Measurements from ENCODE around the gene NPS.

Gene NPS

DNA sequence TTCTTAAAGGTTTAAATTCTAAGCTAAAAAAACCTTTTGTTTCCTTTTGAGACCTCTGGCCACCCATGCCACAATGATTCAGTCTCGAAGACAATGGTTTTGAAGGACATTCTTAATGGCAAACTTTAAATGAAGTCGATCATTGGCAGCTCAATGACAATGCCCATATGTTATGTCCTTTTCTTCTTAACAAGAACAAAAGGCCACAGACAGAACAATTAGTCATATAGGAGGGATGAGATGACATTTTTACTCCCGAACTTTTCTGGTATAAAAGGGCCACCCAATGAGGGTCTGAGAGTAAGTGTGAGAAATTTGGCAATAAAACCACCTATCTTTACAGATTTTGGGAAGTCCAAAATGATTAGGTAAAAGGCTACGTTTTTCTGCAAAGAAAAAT lies at the start of gene NPS:
Gene NPS, plus strand, starts transcription at position 301 of the 400 bp plus-strand sequence. Its CDS starts 60 bp downstream, at position 361.
- no peak for DNase-seq

DNA sequence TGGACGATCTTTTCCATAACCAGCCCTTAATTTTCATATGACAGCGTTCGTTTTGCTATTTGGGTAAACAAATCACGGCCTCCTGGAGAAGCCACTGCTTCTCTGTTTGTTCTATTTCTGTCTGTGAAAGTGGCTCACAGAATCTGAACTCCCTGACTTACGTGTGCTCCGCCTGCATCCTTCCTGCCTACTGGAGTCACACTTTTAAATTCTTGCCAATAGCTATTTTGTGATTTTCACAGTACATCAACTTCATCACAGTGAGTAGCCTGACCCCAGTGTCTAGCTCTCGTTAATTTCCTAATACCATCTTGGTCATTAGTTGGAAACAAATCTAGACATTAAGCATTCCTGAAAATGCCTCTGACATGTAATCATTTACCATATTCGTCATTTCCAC lies 49.0 kb upstream of the NPS start:
- no peak for DNase-seq

GRCh38 chr10:127506094-127506493 lies 43.0 kb upstream of the NPS start:
- DNase-seq, result no peak

GRCh38 chr10:127522298-127522697 lies 26.8 kb upstream of the NPS start:
- no peak for DNase-seq

DNA sequence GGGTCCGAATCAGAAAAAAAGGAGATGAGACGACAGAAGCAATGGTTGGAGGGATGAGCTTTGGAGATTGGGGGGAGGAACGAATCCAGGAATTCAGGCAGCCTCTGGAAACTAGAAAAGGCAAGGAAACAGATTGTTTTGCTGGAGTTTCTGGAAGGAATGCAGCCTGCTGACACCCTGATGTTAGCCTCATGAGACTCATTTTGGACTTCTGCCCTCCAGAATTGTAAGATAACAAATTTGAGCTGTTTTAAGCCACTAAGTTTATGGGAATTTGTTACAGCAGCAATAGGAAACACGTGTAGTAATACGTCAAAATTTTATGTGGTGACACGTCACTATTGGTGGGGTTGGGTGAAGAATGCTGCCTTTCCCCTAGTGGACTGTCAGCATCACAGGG lies 25.6 kb upstream of the NPS start:
- DNase-seq, result no peak

- no peak for DNase-seq
Observed at GRCh38 chr10:127524229-127524628, 24.9 kb upstream of the NPS start.

GRCh38 chr10:127524908-127525665 lies 24.0 kb upstream of the NPS start:
- DNase-seq, result no peak

- DNase-seq, result no peak
Observed at GRCh38 chr10:127525686-127526085, 23.4 kb upstream of the NPS start.

DNA sequence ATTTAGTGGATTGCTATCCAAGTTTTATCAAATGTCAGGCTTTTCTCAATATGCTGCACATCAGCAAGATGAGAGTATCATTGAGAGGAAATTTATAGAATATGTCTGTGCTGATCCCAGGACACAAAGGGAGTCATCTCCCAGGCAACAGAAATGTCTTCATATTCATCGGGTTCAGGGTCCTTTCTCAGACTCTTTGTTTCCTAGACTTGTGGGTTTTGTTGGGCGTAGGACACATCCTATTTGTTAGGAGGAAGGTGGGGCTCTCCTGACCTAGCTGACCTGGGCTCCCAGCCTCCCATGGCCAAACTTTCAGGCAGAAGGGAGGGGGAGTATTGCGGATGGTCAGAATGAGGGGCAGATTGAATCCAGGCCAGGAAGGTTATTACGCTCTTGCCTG lies 22.9 kb upstream of the NPS start:
- no peak for DNase-seq

DNA sequence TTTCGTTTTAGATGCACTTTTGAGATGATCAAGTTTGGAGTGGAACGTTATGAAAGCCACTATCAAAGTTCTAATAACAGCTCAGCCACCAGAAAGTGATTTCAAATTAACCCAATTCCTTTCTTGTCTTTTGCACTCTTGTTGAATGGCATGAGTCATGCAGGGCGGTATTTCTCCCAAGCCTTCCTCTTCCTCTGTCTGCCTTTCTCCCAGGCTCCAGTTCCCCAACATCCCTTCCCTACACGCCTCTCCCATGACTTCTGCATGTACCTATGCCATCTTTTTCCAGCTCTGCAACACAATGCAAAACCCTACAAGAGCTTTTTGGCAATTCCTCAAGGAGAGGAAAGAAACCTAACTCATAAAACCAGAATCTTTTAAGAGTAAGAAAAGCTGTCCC lies 21.8 kb upstream of the NPS start:
- DNase-seq, result no peak

DNA sequence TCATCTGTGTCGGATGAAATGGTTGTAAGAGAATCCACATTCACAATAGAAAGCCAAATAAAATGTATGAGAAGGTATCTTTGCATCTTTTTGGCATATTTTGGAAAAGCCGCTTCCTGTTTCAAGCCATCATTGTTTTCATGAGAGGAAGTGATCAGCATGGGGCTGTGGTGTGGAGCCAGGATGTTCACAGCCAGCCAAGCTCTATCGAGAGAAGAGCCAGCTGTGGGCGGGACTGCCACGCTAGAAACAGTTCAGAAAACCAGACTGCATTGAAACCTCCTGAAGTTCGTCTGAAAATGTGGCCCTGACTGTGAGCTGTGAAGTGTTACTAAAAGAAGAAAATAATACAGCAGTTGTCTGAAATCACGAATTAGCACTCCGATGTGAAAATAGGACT lies 21.2 kb upstream of the NPS start:
- no peak for DNase-seq

DNA sequence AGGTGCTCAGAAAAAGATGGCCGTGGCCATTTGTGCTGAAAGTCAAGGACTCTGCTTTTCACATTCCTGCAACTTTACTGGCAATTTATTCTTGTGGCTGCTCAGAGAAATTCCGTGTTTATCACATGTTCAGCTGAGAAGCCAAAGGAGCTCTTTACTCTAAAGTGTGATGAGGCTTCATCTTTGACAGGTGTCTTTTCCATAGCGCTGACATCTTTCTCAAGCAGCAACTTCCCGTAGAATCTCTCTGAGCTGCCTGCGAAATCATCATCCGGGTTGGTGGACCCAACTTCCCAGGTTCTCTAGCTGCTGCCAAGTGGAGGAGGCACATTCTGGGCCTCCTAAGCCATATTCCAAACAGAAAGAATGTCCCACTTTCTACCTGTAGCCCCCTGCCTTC lies 16.9 kb upstream of the NPS start:
- no peak for DNase-seq

- no peak for DNase-seq
Observed at GRCh38 chr10:127532659-127533058, 16.4 kb upstream of the NPS start.

DNA sequence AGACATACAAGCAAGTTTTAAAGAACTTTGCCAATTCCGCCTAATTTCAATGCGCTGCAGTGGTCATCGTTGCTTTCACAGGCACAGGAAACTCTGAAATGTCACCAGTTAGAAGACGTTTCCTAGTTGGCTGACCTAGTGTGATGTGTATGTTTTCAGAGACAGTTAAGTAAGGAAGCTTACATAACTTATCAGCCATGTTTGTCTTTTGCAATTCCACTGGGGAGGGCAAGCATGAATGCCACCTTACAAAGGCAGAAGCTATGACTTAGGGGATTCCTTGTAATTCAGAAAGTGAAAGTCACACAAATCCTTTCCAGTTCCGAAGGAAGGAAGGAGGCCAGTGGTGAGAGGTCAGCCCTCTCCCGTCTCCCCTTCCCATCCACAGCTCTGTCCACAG lies 15.0 kb upstream of the NPS start:
- no peak for DNase-seq

DNA sequence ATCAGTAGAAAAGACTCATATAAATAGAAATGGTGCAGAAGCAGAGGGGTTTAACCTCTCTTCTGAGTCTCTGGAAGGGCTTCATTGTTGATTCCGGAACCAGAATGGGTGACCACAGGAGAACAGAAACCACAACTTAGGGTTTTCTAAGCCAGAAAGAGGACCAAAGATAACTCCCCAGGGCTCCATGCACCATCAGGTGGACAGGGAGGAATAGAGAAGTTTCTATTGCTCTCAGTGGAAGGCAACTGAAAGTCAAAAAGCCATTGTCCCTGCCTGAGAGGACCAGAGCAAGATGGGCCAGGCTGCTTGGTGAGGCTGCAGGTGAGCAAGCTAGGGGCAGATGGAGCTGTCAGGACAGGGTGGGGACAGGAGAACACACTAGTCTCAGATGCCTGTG lies 14.6 kb upstream of the NPS start:
- no peak for DNase-seq

DNA sequence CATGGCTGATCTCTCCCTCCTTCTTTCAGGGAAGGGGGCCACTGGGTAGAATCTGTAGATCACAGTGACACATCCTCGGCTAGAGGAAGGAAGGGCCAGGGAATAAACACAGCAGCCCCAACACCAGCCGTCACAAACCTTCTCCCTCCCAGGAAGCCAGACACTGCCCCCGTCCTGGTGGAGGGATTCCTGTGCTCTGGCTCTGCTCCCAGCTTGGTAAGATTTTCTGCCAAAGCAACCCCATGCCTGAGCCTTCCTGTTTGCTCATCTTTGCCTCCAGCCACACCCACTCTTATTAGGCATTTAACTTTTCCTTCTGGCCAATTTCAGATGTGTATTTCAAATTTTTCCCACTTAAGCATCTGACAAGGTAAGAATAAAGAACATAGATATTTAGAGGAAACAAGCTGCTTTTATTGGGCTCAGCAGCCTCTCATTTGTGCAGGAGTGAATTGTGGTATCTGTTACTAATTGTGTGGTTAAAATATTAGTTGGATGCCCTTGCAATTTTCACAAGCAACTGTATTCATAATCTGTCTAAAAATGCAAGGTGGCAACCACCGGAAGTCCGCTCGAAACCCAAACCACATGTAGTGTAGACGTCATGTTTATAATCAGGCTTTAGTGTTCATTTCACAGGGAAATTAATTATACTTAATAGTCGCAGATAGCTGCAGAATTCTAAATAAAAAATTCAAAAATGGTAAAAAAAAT lies 13.2 kb upstream of the NPS start:
- no peak for DNase-seq

- DNase-seq, result no peak
Observed at GRCh38 chr10:127536972-127537760, 11.9 kb upstream of the NPS start.

- no peak for DNase-seq
Observed at GRCh38 chr10:127537924-127538323, 11.2 kb upstream of the NPS start.

DNA sequence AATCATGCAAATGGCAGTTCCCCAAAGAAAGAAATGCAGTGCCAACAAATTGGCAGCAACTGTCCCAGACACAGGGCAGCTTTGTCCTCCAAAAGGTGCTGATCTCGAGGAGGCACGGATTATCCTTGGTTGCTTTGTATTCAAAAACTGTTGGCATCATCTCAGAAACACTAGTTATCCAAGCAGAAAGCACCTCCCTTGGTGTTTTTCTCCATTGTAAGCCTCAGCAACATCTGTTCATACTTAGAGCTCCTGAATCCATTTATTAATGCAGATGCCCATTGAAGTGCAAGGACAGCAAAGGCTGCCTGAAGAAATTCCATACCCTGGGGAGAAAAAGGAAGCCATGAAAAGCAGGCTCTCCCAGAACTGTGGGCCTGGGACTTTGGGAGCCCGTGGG lies 1.1 kb upstream of the NPS start:
- DNase-seq, result no peak

- no peak for DNase-seq
Observed at GRCh38 chr10:127550861-127551260, 1.8 kb downstream of the NPS start.

- DNase-seq, result no peak
Observed at GRCh38 chr10:127552446-127552845, 3.3 kb downstream of the NPS start.

- no peak for DNase-seq
Observed at GRCh38 chr10:127553417-127553816, 4.3 kb downstream of the NPS start.

GRCh38 chr10:127556916-127557315 lies 7.8 kb downstream of the NPS start:
- no peak for DNase-seq

- no peak for DNase-seq
Observed at GRCh38 chr10:127561647-127562046, 12.5 kb downstream of the NPS start.

Measured in stimulated activated CD4-positive, alpha-beta T cell treated with anti-CD3 and anti-CD28 coated beads, Interleukin-4, amount 100 ng/mL, for 4 hours (primary cell).